Urothelium cell line (cell line): ENCODE results near the gene CCL3.

Source experiments
- DNase-seq: peaks from one replicate; pipeline ENCODE4 v3.0.0; 2011; ENCODE audit warnings: low spot score, mixed read lengths
- FAIRE-seq: peaks from 2 replicates; lab custom pipeline; 2011; peaks lifted over from hg19 to GRCh38; lab: Jason Lieb, UNC

CCL3 gene

GRCh38 chr17:36055921-36056520 lies 33.9 kb downstream of the CCL3 start:
- DNase-seq (no peak), FAIRE-seq (no peak)

GRCh38 chr17:36055171-36055570 lies 34.8 kb downstream of the CCL3 start:
- FAIRE-seq (no peak), DNase-seq (no peak)

GRCh38 chr17:36049643-36050042 lies 40.3 kb downstream of the CCL3 start:
- DNase-seq (no peak), FAIRE-seq (no peak)

- DNase-seq = no peak
- no peak for FAIRE-seq
Observed at GRCh38 chr17:36048066-36048465, 41.9 kb downstream of the CCL3 start.
